HUES48 (cell line): ENCODE measurements around the gene PAX8.

Experiments
- H3K27ac ChIP-seq: one replicate; pipeline ENCODE4 v1.7.0; 2013; ENCODE audit warnings: low read depth, low read length, inconsistent platforms
- H3K27me3 ChIP-seq: 2 replicates; pipeline ENCODE4 v1.6.1; 2013; ENCODE audit warnings: mild to moderate bottlenecking, low read length; ENCODE audit not compliant: control insufficient read depth, insufficient read depth
- H3K36me3 ChIP-seq: 2 replicates; pipeline ENCODE4 v1.6.1; 2013; ENCODE audit warnings: low read length; ENCODE audit not compliant: control insufficient read depth, insufficient read depth
- H3K4me1 ChIP-seq: 2 replicates; pipeline ENCODE4 v1.6.1; 2013; ENCODE audit warnings: mild to moderate bottlenecking, low read length; ENCODE audit not compliant: control insufficient read depth, insufficient read depth
- H3K4me3 ChIP-seq: 2 replicates; pipeline ENCODE4 v1.5.1; 2013; ENCODE audit warnings: mild to moderate bottlenecking, low read depth, low read length
- H3K9ac ChIP-seq: 2 replicates; pipeline ENCODE4 v1.6.1; 2013; ENCODE audit warnings: mild to moderate bottlenecking, low read depth, low read length, moderate library complexity
- H3K9me3 ChIP-seq: 2 replicates; pipeline ENCODE4 v1.6.1; 2013; ENCODE audit warnings: low read length; ENCODE audit not compliant: control insufficient read depth, insufficient read depth

Gene PAX8

DNA sequence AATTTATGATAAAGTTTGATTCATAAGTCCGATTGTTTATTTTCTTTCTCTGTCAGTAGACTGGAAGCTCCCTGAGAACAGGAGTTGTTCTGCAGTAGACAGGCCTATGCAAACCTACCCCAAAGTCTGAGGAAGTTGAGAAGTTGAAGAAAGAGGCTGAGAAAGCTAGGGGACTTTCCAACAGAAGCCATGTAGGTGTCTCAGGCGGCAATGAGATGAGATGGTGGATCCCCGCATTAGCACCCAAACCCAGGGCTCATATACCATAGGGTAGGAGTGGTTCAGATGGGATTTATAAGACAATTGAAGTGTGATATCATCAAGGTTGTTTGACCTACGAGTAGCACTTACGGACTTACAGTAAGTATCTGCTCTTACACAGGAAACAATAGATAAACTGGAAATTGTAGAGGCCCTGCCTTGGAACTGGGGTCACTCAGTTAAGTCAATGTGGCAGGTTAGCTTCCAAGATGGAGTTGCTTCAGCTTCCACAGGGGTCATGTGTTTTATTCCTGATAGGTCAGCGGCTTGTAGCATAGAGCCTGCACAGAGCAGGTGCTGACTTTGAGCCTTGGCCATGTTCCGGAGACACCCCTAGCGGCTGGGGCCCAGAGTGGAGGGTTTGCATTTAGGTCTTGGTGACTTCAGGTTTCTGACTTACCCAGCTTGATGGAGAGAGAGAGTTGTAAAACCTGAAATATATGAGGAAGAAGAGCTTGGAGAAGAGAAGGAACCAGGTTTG is 107.2 kb downstream of the PAX8 start:
- Histone ChIP-seq H3K4me1 (no peaks in the 10 kb centered on the region), H3K36me3 (no peaks in the 10 kb centered on the region), H3K4me3 (no peak overlapping the region), H3K9ac (no peak overlapping the region), H3K9me3 (no peaks in the 10 kb centered on the region), H3K27ac (no peak overlapping the region), H3K27me3 (no peaks in the 10 kb centered on the region)

GRCh38 chr2:113169586-113169985 is 109.1 kb downstream of the PAX8 start:
- no peak overlapping the region for H3K4me3 ChIP-seq
- no peak overlapping the region for H3K27ac ChIP-seq
- H3K9ac ChIP-seq = no peak overlapping the region
- no peaks in the 10 kb centered on the region for H3K27me3 ChIP-seq
- H3K9me3 ChIP-seq = no peaks in the 10 kb centered on the region
- peaks cover 8% of the 10 kb centered on the region for H3K4me1 ChIP-seq
- H3K36me3 ChIP-seq = no peaks in the 10 kb centered on the region

GRCh38 chr2:113169002-113169530 is 109.7 kb downstream of the PAX8 start:
- Histone ChIP-seq H3K9ac (no peak overlapping the region), H3K9me3 (no peaks in the 10 kb centered on the region), H3K27me3 (no peaks in the 10 kb centered on the region), H3K36me3 (no peaks in the 10 kb centered on the region), H3K4me1 (peaks cover 8% of the 10 kb centered on the region), H3K4me3 (no peak overlapping the region), H3K27ac (no peak overlapping the region)

- Histone ChIP-seq H3K36me3 (no peaks in the 10 kb centered on the region), H3K9me3 (no peaks in the 10 kb centered on the region), H3K9ac (no peak overlapping the region), H3K4me3 (no peak overlapping the region), H3K4me1 (peaks cover 8% of the 10 kb centered on the region), H3K27me3 (no peaks in the 10 kb centered on the region), H3K27ac (no peak overlapping the region)
These were observed 110.8 kb downstream of the PAX8 start for GRCh38 chr2:113167962-113168340.

DNA sequence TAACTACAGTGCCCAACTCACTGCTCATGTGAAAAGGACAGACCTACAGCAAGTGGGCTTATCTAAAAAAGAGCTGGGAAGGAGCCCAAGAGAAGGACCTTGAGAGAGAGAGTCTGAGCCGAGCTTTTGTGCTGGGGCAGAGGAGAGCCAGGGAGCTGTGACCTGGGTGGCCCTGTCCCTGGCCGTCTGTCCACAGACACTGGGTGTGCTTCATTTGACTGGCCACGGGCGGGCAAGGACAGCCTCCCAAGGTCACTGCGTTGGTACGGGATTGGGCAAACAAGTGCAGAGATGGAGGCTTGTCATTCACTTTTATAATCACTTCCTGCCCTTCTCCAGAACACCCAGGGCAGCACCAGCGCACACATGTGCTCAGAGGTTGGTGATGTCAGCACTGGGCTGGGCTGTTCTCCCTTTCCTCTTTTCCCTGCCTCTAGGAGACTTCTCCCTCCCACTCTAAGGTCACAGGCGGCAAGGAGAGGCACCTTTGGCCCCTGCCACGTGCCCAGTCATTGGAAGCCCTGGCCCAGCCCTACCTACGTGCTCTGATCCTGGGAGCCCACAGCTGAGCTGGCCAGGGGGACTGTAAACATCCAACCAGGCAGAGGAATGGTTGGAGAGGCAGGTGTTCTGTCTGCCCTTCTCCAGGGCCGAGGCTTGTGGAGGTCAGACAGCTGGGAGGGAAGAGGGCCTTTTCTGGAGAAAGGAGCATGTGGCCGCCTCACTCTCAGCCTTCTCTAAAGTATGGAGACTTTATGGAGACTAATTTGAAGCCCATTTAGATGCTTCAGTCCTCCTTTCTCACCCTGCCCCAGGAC is 111.4 kb downstream of the PAX8 start:
- Histone ChIP-seq H3K9ac (no peak overlapping the region), H3K27ac (no peak overlapping the region), H3K4me1 (peaks cover 8% of the 10 kb centered on the region), H3K9me3 (no peaks in the 10 kb centered on the region), H3K27me3 (no peaks in the 10 kb centered on the region), H3K36me3 (no peaks in the 10 kb centered on the region), H3K4me3 (no peak overlapping the region)

DNA sequence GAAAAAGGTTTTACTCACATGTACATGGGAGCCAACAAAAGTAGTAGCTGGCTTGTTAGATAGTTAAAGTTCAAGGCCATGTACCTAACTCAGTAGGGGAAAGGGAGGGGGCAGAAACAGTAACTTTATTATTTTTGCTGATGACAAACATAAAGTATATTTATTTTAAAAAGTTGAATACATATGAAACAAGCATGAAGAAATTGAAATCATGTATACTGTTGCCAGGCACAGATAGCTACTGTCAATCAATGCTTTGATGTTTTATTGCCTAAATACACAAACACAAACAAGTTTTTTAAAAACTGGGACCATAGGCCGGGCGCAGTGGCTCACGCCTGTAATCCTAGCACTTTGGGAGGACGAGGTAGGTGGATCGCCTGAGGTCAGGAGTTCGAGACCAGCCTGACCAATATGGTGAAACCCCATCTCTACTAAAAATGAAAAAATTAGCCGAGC is 112.5 kb downstream of the PAX8 start:
- Histone ChIP-seq H3K9me3 (no peaks in the 10 kb centered on the region), H3K36me3 (no peaks in the 10 kb centered on the region), H3K4me3 (no peak overlapping the region), H3K27ac (no peak overlapping the region), H3K4me1 (peaks cover 8% of the 10 kb centered on the region), H3K9ac (no peak overlapping the region), H3K27me3 (no peaks in the 10 kb centered on the region)
